Mesendoderm (in vitro differentiated cells): ENCODE results near the gene SIRT6.

Experiments
- DNase-seq: peaks from one replicate; pipeline ENCODE4 v3.0.0; 2013
- H2AK5ac ChIP-seq: 2 replicates; pipeline ENCODE4 v1.6.1; 2013; ENCODE audit warnings: low read length, inconsistent platforms
- H2BK120ac ChIP-seq: 2 replicates; pipeline ENCODE4 v1.6.1; 2013; ENCODE audit warnings: low read depth, mild to moderate bottlenecking, low read length, moderate library complexity, mixed read lengths
- H2BK15ac ChIP-seq: replicated peaks from 2 replicates; pipeline ENCODE4 v1.6.1; 2013; ENCODE audit warnings: low read depth, mild to moderate bottlenecking, moderate library complexity
- H2BK5ac ChIP-seq: 2 replicates; pipeline ENCODE4 v1.6.1; 2013; ENCODE audit warnings: low read length, inconsistent platforms
- H3K18ac ChIP-seq: 2 replicates; pipeline ENCODE4 v1.6.1; 2013; ENCODE audit warnings: mild to moderate bottlenecking, low read length, mixed read lengths
- H3K23ac ChIP-seq: one replicate; pipeline ENCODE4 v1.6.1; 2013; ENCODE audit warnings: low read length
- H3K27ac ChIP-seq: 2 replicates; pipeline ENCODE4 v1.5.1; 2013; ENCODE audit warnings: low read depth, mild to moderate bottlenecking, inconsistent platforms, low read length, moderate library complexity
- H3K27me3 ChIP-seq: 2 replicates; pipeline ENCODE4 v1.6.1; 2013; ENCODE audit warnings: low read length, control low read depth, mild to moderate bottlenecking, inconsistent platforms; ENCODE audit not compliant: insufficient read depth, poor library complexity
- H3K36me3 ChIP-seq: 2 replicates; pipeline ENCODE4 v1.6.1; 2013; ENCODE audit warnings: low read length, inconsistent platforms; ENCODE audit not compliant: control insufficient read depth, insufficient read depth
- H3K4ac ChIP-seq: one replicate; pipeline ENCODE4 v1.6.1; 2013; ENCODE audit warnings: low read depth, mild to moderate bottlenecking, low read length, moderate library complexity
- H3K4me1 ChIP-seq: 2 replicates; pipeline ENCODE4 v1.6.1; 2013; ENCODE audit warnings: low read depth, low read length, inconsistent platforms; ENCODE audit not compliant: control insufficient read depth
- H3K4me2 ChIP-seq: 2 replicates; pipeline ENCODE4 v1.6.1; 2013; ENCODE audit warnings: low read length
- H3K4me3 ChIP-seq: 2 replicates; pipeline ENCODE4 v1.5.1; 2013; ENCODE audit warnings: mild to moderate bottlenecking, low read length
- H3K56ac ChIP-seq: one replicate; pipeline ENCODE4 v1.6.1; 2013; ENCODE audit warnings: low read length
- H3K79me1 ChIP-seq: 2 replicates; pipeline ENCODE4 v1.6.1; 2013; ENCODE audit warnings: low read length, inconsistent platforms
- H3K79me2 ChIP-seq: 2 replicates; pipeline ENCODE4 v1.6.1; 2013; ENCODE audit warnings: mild to moderate bottlenecking, low read length; ENCODE audit not compliant: control insufficient read depth, insufficient read depth
- H3K9ac ChIP-seq: 2 replicates; pipeline ENCODE4 v1.6.1; 2013; ENCODE audit warnings: low read length, inconsistent platforms
- H4K5ac ChIP-seq: one replicate; pipeline ENCODE4 v1.6.1; 2013; ENCODE audit warnings: low read length
- H4K8ac ChIP-seq: one replicate; pipeline ENCODE4 v1.6.1; 2013; ENCODE audit warnings: low read depth, mild to moderate bottlenecking, control low read depth, low read length, moderate library complexity
- WGBS: extraction: QIAGEN DNeasy Blood & Tissue Kit; methylation state at CpG from one replicate; pipeline ENCODE4 v1.1.7; 2013; ENCODE audit warnings: low lambda C conversion rate, missing lambda C conversion rate; ENCODE audit not compliant: insufficient coverage; ENCODE audit errors: extremely low coverage; 5-methylcytosine and 5-hydroxymethylcytosine counted together

SIRT6 gene

DNA sequence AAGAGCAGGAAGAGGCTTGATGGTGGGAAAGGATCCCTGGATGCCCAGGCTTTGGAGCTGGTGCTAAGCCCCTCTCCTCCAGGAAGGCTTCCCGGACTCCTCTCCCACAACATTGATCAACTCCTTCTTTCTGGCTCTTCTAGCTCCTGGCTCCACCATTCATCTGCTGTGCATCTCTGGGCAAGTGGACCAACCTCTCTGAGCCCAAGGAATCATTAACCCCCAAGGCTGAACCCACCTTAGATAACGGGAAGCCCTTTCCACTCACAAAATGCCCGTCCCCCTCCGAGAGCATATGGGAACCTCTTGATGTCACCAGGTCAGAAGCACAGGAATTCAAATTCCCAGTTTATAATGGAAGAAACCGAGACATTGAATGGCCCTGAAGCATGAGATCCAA lies 5.2 kb downstream of the SIRT6 start:
- Histone ChIP-seq H3K56ac (no peak overlapping the region), H2BK15ac (no peak overlapping the region), H3K27ac (no peak overlapping the region), H3K18ac (no peak overlapping the region), H3K23ac (no peak overlapping the region), H3K4me3 (no peak overlapping the region), H3K79me1 (peaks cover 4% of the 10 kb centered on the region), H3K4me2 (no peak overlapping the region), H3K79me2 (no peaks in the 10 kb centered on the region), H4K8ac (no peak overlapping the region), H3K27me3 (no peaks in the 10 kb centered on the region), H3K4me1 (no peaks in the 10 kb centered on the region), H3K9ac (no peak overlapping the region), H2AK5ac (no peak overlapping the region), H3K36me3 (no peaks in the 10 kb centered on the region), H4K5ac (no peak overlapping the region), H2BK5ac (no peak overlapping the region), H2BK120ac (no peak overlapping the region), H3K4ac (no peak overlapping the region)
- WGBS: no CpG with 5 or more reads among the region's 5 CpGs
- no peak for DNase-seq

DNA sequence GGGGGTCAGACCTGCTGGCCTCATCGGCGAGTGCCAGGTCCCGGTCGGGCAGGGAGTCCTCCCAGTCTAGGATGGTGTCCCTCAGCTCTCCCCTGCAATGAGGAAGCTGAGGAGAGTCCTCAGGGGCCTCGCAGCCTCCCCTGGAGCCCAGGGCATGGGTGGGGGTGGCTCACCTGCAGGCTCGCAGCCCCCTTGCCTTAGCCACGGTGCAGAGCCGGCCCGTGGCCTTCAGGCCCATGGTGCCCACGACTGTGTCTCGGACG lies 6.8 kb downstream of the SIRT6 start:
- H3K79me1 ChIP-seq: no peaks in the 10 kb centered on the region
- H3K4me1 ChIP-seq: no peaks in the 10 kb centered on the region

DNA sequence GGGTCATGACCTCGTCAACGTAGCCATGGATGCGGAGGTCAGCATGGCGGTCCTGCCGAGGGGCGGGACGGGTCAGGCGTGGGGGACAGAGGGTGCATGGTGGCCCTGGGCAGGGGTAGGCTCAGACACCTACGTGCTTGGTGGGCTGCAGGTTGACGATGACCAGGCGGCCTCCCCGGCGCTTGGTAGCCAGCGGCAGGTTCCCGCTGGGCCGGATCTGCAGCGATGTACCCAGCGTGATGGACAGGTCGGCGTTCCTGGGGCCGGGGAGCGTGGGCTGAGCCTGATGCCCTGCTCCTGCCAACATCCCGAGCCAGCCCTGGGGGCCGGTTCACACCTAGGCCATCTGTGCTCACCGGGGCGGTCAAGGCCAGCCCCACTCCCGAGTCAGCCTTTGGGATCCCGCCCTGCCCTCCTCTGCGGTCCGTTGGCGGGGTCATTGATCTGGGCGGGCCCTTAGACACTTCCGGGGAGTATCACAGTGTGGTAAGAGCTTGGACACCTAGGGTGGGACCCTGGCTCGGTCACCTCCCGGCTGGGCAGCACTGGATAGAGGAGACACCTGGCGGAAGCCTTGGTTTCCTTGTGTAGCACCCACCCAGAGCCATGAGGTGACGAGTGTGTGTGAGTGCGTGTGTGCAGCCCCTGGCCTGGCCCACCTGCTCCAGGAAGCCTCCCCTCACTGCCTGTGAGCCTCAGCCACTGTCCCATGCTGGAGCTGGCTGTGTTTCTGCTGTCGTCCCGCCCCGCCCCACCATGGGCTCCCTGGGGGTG lies 7.3 kb downstream of the SIRT6 start:
- Histone ChIP-seq H3K4ac (no peak overlapping the region), H4K8ac (no peak overlapping the region), H3K79me2 (no peaks in the 10 kb centered on the region), H3K4me1 (no peaks in the 10 kb centered on the region), H3K23ac (no peak overlapping the region), H3K27ac (no peak overlapping the region), H2BK120ac (no peak overlapping the region), H2AK5ac (no peak overlapping the region), H3K56ac (no peak overlapping the region), H3K18ac (no peak overlapping the region), H3K79me1 (no peaks in the 10 kb centered on the region), H3K36me3 (no peaks in the 10 kb centered on the region), H3K4me3 (no peak overlapping the region), H2BK5ac (no peak overlapping the region), H3K9ac (no peak overlapping the region), H2BK15ac (no peak overlapping the region), H3K4me2 (no peak overlapping the region), H3K27me3 (no peaks in the 10 kb centered on the region), H4K5ac (no peak overlapping the region)
- no CpG with 5 or more reads among the region's 41 CpGs for WGBS
- DNase-seq: no peak

More for the DNA sequence above, 6.8 kb downstream of the SIRT6 start:
- H3K23ac ChIP-seq: no peak overlapping the region
- WGBS: no CpG with 5 or more reads among the region's 12 CpGs
- H3K79me2 ChIP-seq: no peaks in the 10 kb centered on the region
- no peak overlapping the region for H3K4me3 ChIP-seq
- no peak overlapping the region for H3K9ac ChIP-seq
- no peak overlapping the region for H2BK5ac ChIP-seq
- no peak overlapping the region for H2AK5ac ChIP-seq
- no peak overlapping the region for H3K56ac ChIP-seq
- DNase-seq: no peak
- H3K27ac ChIP-seq: no peak overlapping the region
- no peak overlapping the region for H4K5ac ChIP-seq
- no peak overlapping the region for H3K4ac ChIP-seq
- H3K18ac ChIP-seq: no peak overlapping the region
- H3K36me3 ChIP-seq: no peaks in the 10 kb centered on the region
- no peak overlapping the region for H2BK120ac ChIP-seq
- H3K27me3 ChIP-seq: no peaks in the 10 kb centered on the region
- no peak overlapping the region for H4K8ac ChIP-seq
- no peak overlapping the region for H3K4me2 ChIP-seq
- H2BK15ac ChIP-seq: no peak overlapping the region

DNA sequence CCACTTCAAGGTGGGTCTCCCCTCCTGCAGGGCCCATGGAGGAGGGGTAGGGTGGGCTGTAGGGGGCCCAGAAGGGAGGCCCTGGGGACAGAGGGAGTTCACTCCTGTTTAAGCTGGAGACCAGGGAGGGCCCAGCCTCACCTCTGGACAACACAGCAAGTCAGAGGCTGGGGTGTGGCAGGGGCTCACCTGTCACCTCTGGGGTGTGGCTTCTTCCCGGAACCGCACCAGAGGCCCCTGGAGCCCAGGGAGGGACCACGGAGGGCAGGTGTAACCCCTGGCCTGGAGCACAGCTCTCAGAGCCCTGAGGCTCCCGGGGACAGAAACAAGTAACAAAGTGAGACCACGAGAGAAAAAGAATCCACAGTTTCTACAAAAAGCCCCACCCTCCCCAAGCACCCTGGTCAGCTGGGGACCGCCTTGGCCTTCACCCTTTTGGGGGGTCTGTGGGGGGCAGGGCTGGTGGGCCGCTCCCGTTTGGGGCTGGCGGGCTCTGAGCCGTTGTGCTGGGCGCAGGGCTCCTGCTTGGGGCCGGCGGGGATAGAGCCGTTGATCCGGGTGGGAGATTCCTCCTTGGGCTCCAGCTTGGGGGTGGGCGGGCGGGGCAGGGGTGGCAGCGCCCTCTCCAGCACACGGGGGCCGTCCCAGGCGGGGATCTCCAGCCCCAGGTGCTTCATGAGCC lies 8.0 kb downstream of the SIRT6 start:
- Histone ChIP-seq H3K27me3 (no peaks in the 10 kb centered on the region), H3K4me3 (no peak overlapping the region), H2BK120ac (no peak overlapping the region), H4K8ac (no peak overlapping the region), H2AK5ac (no peak overlapping the region), H3K18ac (no peak overlapping the region), H3K27ac (no peak overlapping the region), H3K79me2 (no peaks in the 10 kb centered on the region), H2BK15ac (no peak overlapping the region), H3K36me3 (no peaks in the 10 kb centered on the region), H3K4ac (no peak overlapping the region), H3K9ac (no peak overlapping the region), H4K5ac (no peak overlapping the region), H3K4me2 (no peak overlapping the region), H3K4me1 (no peaks in the 10 kb centered on the region), H3K56ac (no peak overlapping the region), H2BK5ac (no peak overlapping the region), H3K79me1 (no peaks in the 10 kb centered on the region), H3K23ac (no peak overlapping the region)
- DNase-seq: no peak
- no CpG with 5 or more reads among the region's 21 CpGs for WGBS

DNA sequence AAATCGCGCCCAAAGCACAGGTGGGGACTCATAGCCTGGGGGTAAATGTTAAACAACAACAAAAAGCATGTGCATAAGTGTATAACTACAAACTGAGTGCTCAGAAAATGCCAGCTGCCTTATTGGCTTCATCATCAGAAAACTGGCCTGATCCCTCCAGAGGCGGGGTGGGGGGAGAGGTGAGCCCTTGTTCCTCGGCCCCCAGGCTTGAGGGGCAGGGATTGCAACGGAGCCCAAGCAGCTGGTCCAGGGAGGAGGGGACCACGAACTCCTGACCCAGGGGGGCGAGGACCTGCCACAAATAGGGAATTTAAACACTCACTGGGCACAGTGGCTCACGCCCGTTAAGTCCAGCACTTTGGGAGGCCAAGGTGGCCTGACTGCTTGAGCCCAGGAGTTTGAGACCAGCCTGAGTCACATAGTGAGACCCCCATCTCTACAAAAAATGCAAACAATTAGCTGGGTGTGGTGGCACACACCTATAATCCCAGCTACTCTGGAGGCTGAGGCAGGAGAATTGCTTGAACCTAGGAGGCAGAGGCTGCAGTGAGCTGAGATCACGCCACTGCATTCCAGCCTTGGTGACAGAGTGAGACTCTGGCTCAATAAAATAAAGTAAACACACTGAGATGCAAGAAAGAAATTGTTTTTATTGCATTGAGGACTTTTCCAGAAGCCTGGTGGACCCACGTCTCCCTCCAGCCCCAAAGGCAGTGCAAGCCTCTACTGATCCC lies 8.7 kb downstream of the SIRT6 start:
- Histone ChIP-seq H3K79me1 (no peaks in the 10 kb centered on the region), H3K9ac (no peak overlapping the region), H3K4me1 (no peaks in the 10 kb centered on the region), H4K5ac (no peak overlapping the region), H3K4ac (no peak overlapping the region), H3K36me3 (no peaks in the 10 kb centered on the region), H3K18ac (no peak overlapping the region), H3K27me3 (no peaks in the 10 kb centered on the region), H2BK120ac (no peak overlapping the region), H3K27ac (no peak overlapping the region), H3K56ac (no peak overlapping the region), H2AK5ac (no peak overlapping the region), H3K4me3 (no peak overlapping the region), H2BK5ac (no peak overlapping the region), H3K23ac (no peak overlapping the region), H4K8ac (no peak overlapping the region), H3K4me2 (no peak overlapping the region), H3K79me2 (no peaks in the 10 kb centered on the region), H2BK15ac (no peak overlapping the region)
- no peak for DNase-seq
- no CpG with 5 or more reads among the region's 11 CpGs for WGBS
